Activated naive CD8-positive, alpha-beta T cell treated with anti-CD3 and anti-CD28 coated beads for 36 hours (primary cell): ENCODE data around the gene CMTM1. TPM values are rescaled to one million over a fixed set of nuclear protein-coding genes. Genes with fewer than 3 reads are reported as not detected.
"Not testable (repeated sequence)": the region's sequence is repeated elsewhere in the genome, so short reads cannot be mapped to it uniquely, and the experiment has no call there.

Source experiments
- DNase-seq: peaks from one replicate; pipeline ENCODE4 v3.0.0; 2021
- H3K27ac Mint-ChIP-seq: one replicate; pipeline ENCODE4 v1.8.0; 2022; ENCODE audit warnings: mild to moderate bottlenecking, moderate library complexity, mixed read lengths
- H3K27me3 Mint-ChIP-seq: one replicate; pipeline ENCODE4 v1.8.0; 2022; ENCODE audit warnings: mild to moderate bottlenecking, mixed read lengths
- H3K36me3 Mint-ChIP-seq: one replicate; pipeline ENCODE4 v1.8.0; 2021; ENCODE audit warnings: mild to moderate bottlenecking, mixed read lengths
- H3K4me1 Mint-ChIP-seq: one replicate; pipeline ENCODE4 v1.8.0; 2021; ENCODE audit warnings: mixed read lengths
- H3K4me3 Mint-ChIP-seq: one replicate; pipeline ENCODE4 v1.8.0; 2022; ENCODE audit warnings: mild to moderate bottlenecking, moderate library complexity, mixed read lengths
- H3K9me3 Mint-ChIP-seq: one replicate; pipeline ENCODE4 v1.8.0; 2022; ENCODE audit warnings: mixed read lengths
- total RNA-seq, 2 experiments: library from RNA; stranded (reverse); gene quantifications; one replicate each; pipeline ENCODE4 v1.2.3, GENCODE V29; 2021

CMTM1 gene
- total RNA-seq, 2 experiments from 2014 or later: 2.8 to 5.9 TPM

- no peak overlapping the region for H3K27ac Mint-ChIP-seq
- H3K27me3 Mint-ChIP-seq: peaks cover 6% of the 10 kb centered on the region
- peaks cover 33% of the 10 kb centered on the region for H3K4me1 Mint-ChIP-seq
- H3K9me3 Mint-ChIP-seq: peaks cover 3% of the 10 kb centered on the region
- no peaks in the 10 kb centered on the region for H3K36me3 Mint-ChIP-seq
- peak; percentile 64 for DNase-seq
- peak overlapping the region; percentile 41 for H3K4me3 Mint-ChIP-seq
Observed at GRCh38 chr16:66588981-66589713, 22.9 kb downstream of the CMTM1 start.

GRCh38 chr16:66590322-66590721, 24.1 kb downstream of the CMTM1 start:
- Mint-ChIP-seq H3K9me3 (peaks cover 3% of the 10 kb centered on the region), H3K27me3 (peaks cover 6% of the 10 kb centered on the region), H3K4me3 (peak overlapping the region; percentile 48), H3K27ac (no peak overlapping the region), H3K4me1 (peaks cover 38% of the 10 kb centered on the region), H3K36me3 (no peaks in the 10 kb centered on the region)
- no peak for DNase-seq

DNA sequence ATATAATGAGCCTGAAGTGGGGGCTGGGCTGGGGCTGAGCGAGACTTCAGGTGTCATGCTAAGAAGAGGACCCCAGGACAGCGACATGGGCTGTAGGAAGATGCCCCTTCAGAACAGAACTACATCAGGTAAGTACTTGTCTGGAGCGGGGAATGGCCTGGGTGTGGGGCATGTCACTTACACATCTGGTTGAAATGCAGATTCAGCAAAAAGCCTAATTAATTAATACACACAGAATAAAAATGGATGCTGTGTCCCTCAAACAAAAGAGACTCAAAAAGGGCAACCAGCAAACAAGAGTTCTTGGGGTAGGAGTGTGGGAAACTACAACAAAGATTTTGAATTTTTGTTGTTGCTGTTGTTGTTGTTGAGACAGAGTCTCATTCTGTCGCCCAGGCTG, 24.8 kb downstream of the CMTM1 start:
- H3K4me3 Mint-ChIP-seq: no peak overlapping the region
- peaks cover 38% of the 10 kb centered on the region for H3K4me1 Mint-ChIP-seq
- no peaks in the 10 kb centered on the region for H3K36me3 Mint-ChIP-seq
- no peak for DNase-seq
- H3K27me3 Mint-ChIP-seq: peaks cover under 1% of the 10 kb centered on the region
- H3K9me3 Mint-ChIP-seq: peaks cover 3% of the 10 kb centered on the region
- no peak overlapping the region for H3K27ac Mint-ChIP-seq

- Mint-ChIP-seq H3K4me1 (peaks cover 38% of the 10 kb centered on the region), H3K9me3 (peaks cover 3% of the 10 kb centered on the region), H3K27me3 (no peaks in the 10 kb centered on the region), H3K27ac (no peak overlapping the region), H3K4me3 (no peak overlapping the region), H3K36me3 (no peaks in the 10 kb centered on the region)
- DNase-seq: no peak
Observed at GRCh38 chr16:66592241-66592640, 26.0 kb downstream of the CMTM1 start.

DNA sequence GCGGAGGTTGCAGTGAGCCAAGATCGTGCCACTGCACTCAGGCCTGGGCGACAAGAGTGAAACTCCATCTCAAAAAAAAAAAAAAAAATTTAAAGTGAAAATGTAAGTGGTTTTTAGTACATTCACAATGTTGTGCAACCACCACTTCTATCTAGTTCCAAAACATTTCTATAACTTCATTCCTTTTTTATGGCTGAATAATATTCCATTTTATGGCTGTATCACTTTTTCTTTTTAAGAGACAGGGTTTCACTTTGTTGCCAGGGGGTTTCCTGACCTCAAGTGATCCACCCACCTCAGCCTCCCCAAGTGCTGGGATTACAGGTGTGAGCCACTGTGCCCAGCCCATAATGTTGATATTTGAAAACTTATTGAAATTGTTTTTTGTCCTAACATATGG, 26.6 kb downstream of the CMTM1 start:
- Mint-ChIP-seq H3K27me3 (no peaks in the 10 kb centered on the region), H3K36me3 (no peaks in the 10 kb centered on the region), H3K4me1 (peaks cover 37% of the 10 kb centered on the region), H3K9me3 (peaks cover 3% of the 10 kb centered on the region), H3K27ac (no peak overlapping the region), H3K4me3 (no peak overlapping the region)
- no peak for DNase-seq

- H3K4me3 Mint-ChIP-seq: no peak overlapping the region
- no peak overlapping the region for H3K27ac Mint-ChIP-seq
- peaks cover 3% of the 10 kb centered on the region for H3K9me3 Mint-ChIP-seq
- H3K4me1 Mint-ChIP-seq: peaks cover 35% of the 10 kb centered on the region
- H3K27me3 Mint-ChIP-seq: no peaks in the 10 kb centered on the region
- no peak for DNase-seq
- H3K36me3 Mint-ChIP-seq: no peaks in the 10 kb centered on the region
Observed at GRCh38 chr16:66594739-66595138, 28.5 kb downstream of the CMTM1 start.

- H3K9me3 Mint-ChIP-seq, H3K27me3 Mint-ChIP-seq, H3K4me3 Mint-ChIP-seq, H3K27ac Mint-ChIP-seq, H3K36me3 Mint-ChIP-seq, DNase-seq: not testable (repeated sequence)
- H3K4me1 Mint-ChIP-seq: peaks cover 32% of the 10 kb centered on the region
Observed at GRCh38 chr16:66596559-66596958, 30.3 kb downstream of the CMTM1 start.

GRCh38 chr16:66596986-66597848, 31.0 kb downstream of the CMTM1 start:
- peaks cover 5% of the 10 kb centered on the region for H3K36me3 Mint-ChIP-seq
- H3K27ac Mint-ChIP-seq: peak overlapping the region; percentile 82
- H3K9me3 Mint-ChIP-seq: peaks cover 9% of the 10 kb centered on the region
- H3K4me1 Mint-ChIP-seq: peaks cover 31% of the 10 kb centered on the region
- no peak for DNase-seq
- H3K27me3 Mint-ChIP-seq: no peaks in the 10 kb centered on the region
- no peak overlapping the region for H3K4me3 Mint-ChIP-seq

DNA sequence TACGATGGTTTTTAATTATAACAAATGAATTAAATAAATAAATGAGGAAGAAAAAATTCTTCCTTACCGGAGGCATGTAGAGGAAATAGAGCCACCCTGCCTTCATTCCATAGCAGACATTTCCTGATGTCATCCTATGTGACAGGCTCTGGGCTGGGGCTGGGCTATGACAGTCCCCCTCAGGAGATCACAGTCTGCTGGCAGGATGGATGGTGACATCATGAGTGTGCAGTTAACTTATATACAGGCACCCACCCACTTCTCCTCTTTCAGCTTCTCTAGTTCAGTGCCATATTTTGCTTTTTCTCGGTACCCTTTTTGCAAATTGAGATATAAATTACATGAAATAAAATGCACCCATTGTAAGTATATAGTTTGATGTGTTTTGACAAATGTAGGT, 31.9 kb downstream of the CMTM1 start:
- peaks cover 5% of the 10 kb centered on the region for H3K36me3 Mint-ChIP-seq
- no peaks in the 10 kb centered on the region for H3K27me3 Mint-ChIP-seq
- DNase-seq: no peak
- peaks cover 9% of the 10 kb centered on the region for H3K9me3 Mint-ChIP-seq
- peak overlapping the region; percentile 48 for H3K27ac Mint-ChIP-seq
- peaks cover 34% of the 10 kb centered on the region for H3K4me1 Mint-ChIP-seq
- H3K4me3 Mint-ChIP-seq: no peak overlapping the region

GRCh38 chr16:66599726-66600125, 33.5 kb downstream of the CMTM1 start:
- Mint-ChIP-seq H3K27me3 (no peaks in the 10 kb centered on the region), H3K36me3 (peaks cover 5% of the 10 kb centered on the region), H3K4me3 (no peak overlapping the region), H3K9me3 (peaks cover 6% of the 10 kb centered on the region), H3K4me1 (peaks cover 39% of the 10 kb centered on the region), H3K27ac (peak overlapping the region; percentile 20)
- no peak for DNase-seq

DNA sequence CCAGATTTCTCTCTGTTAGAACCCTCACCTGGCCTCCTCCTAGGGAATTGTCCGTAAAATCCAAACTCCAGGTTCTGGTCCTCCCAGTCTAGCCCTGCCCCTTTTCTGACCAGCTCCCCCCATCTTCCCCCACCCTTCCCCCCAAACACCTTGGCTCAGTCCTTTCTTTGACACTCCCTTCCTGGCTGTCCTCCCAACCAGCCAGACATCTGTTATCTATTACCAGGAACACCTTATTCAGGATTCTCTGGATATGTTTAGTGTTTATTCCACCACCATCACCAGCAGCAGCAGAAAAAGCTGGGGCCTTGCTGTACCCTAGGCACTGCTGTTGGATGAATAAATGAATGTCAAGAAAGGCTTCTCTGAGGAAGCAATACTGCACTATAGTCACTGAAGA, 34.2 kb downstream of the CMTM1 start:
- Mint-ChIP-seq H3K9me3 (peaks cover 6% of the 10 kb centered on the region), H3K27ac (no peak overlapping the region), H3K4me3 (no peak overlapping the region), H3K27me3 (no peaks in the 10 kb centered on the region), H3K4me1 (peaks cover 35% of the 10 kb centered on the region), H3K36me3 (peaks cover 5% of the 10 kb centered on the region)
- DNase-seq: no peak

- Mint-ChIP-seq H3K4me1 (peaks cover 40% of the 10 kb centered on the region), H3K27ac (no peak overlapping the region), H3K27me3 (no peaks in the 10 kb centered on the region), H3K36me3 (peaks cover 7% of the 10 kb centered on the region), H3K9me3 (peaks cover 6% of the 10 kb centered on the region), H3K4me3 (no peak overlapping the region)
- DNase-seq: no peak
Observed at GRCh38 chr16:66601471-66601870, 35.2 kb downstream of the CMTM1 start.

GRCh38 chr16:66603537-66604375, 37.5 kb downstream of the CMTM1 start:
- H3K27me3 Mint-ChIP-seq: no peaks in the 10 kb centered on the region
- H3K9me3 Mint-ChIP-seq: peaks cover 6% of the 10 kb centered on the region
- DNase-seq: peak; percentile 70
- peaks cover 43% of the 10 kb centered on the region for H3K4me1 Mint-ChIP-seq
- peak overlapping the region; percentile 86 for H3K4me3 Mint-ChIP-seq
- peaks cover 7% of the 10 kb centered on the region for H3K36me3 Mint-ChIP-seq
- H3K27ac Mint-ChIP-seq: peak overlapping the region; percentile 88

DNA sequence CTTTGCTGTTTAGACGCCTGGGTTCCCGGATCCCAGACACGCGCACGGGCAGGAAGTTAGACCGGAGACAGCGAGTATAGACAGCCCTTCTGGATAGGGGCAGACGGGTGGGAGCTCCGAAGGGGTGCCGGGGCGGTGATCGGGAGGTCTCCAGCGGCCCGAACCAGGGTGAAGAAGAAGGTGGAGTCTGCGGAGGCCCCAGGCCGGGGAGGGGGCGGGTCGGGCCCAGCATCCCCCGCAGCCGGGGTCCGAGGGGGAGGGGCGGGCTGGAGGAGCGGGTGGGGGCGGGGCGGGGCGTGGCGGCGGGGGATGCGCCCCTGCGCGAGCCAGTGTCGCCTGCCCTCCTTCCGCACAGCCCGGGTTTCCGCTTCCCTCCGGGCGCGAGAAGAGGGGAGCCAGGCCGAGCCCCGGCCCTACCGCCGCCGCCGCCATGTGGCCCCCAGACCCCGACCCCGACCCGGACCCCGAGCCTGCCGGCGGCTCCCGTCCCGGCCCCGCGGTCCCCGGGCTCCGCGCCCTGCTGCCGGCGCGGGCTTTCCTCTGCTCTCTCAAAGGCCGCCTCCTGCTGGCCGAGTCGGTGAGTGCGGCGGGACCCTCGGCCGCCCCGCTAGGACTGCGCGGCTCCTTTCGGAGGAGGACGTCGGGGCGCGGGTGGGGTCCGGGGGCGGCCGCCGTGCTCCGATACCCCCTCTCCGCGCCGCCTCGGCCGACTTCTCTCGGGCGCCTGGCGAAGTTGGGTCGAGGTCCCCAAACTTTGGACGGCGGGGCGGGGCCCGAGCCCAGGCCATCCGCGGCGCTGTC, 38.3 kb downstream of the CMTM1 start, which contains the start of gene CMTM3:
Gene CMTM3, plus strand, starts transcription at position 329 of the 801 bp plus-strand sequence. Its CDS starts 102 bp downstream, at position 431.
- Mint-ChIP-seq H3K36me3 (peaks cover 7% of the 10 kb centered on the region), H3K27ac (peak within 1 kb of the TSS; percentile 88), H3K4me1 (peaks cover 39% of the 10 kb centered on the region), H3K9me3 (peaks cover 6% of the 10 kb centered on the region), H3K4me3 (peak within 1 kb of the TSS; percentile 86), H3K27me3 (no peaks in the 10 kb centered on the region)
- peak; percentile 82 for DNase-seq
